ENCODE measurements around the gene RIN3.

DNA sequence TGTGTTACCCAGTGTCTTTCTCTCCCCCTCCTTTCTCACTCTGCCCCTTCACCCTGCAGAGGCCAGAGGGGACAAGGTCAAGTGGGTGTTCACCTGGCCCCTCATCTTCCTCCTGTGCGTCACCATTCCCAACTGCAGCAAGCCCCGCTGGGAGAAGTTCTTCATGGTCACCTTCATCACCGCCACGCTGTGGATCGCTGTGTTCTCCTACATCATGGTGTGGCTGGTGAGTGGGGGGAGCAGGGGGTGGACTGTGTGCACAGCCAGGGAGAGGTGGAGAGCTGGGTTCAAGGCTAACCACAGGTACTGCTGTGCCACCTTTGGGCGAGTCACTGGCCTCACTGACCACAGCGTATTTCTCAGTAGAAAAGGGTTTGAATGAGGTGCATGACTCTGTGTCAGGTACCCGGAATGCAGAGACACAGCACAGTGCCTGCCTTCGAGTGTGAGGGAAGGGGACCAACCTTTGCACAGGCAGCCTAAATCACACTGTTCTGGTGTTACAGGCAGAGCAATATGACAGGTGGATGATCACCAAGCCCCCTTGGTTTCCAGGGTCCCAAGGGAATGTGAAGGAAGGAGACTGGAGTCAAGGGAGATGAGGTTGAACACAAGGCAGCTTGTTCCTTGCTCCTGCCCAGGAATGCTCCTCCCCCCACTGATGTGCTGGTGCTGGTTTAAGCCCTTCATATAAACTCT lies 30.8 kb upstream of the RIN3 start:
- TF ChIP-seq, protein P1, sequence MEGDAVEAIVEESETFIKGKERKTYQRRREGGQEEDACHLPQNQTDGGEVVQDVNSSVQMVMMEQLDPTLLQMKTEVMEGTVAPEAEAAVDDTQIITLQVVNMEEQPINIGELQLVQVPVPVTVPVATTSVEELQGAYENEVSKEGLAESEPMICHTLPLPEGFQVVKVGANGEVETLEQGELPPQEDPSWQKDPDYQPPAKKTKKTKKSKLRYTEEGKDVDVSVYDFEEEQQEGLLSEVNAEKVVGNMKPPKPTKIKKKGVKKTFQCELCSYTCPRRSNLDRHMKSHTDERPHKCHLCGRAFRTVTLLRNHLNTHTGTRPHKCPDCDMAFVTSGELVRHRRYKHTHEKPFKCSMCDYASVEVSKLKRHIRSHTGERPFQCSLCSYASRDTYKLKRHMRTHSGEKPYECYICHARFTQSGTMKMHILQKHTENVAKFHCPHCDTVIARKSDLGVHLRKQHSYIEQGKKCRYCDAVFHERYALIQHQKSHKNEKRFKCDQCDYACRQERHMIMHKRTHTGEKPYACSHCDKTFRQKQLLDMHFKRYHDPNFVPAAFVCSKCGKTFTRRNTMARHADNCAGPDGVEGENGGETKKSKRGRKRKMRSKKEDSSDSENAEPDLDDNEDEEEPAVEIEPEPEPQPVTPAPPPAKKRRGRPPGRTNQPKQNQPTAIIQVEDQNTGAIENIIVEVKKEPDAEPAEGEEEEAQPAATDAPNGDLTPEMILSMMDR (IDR thresholded peaks at IDR 0.05), result no peak
- TF ChIP-seq POLR2AphosphoS5 (IDR thresholded peaks at IDR 0.05) (no peak), POLR2A (IDR thresholded peaks at IDR 0.05) (no peak)
